NCI-H1694 (cell line): ENCODE results near the gene POLR3A.

Experiments
- DNase-seq: peaks from one replicate; lab custom pipeline; 2025; lab: John Stamatoyannopoulos, UW

Gene POLR3A

GRCh38 chr10:77977934-77978333 is 51.4 kb downstream of the POLR3A start:
- no peak for DNase-seq

GRCh38 chr10:77977016-77977415 is 52.3 kb downstream of the POLR3A start:
- no peak for DNase-seq

- DNase-seq: no peak
Observed at GRCh38 chr10:77975086-77975666, 54.1 kb downstream of the POLR3A start.

GRCh38 chr10:77974396-77975074 is 54.8 kb downstream of the POLR3A start:
- DNase-seq: no peak

- DNase-seq: no peak
Observed at GRCh38 chr10:77973276-77973675, 56.0 kb downstream of the POLR3A start.

- DNase-seq: no peak
Observed at GRCh38 chr10:77972148-77972547, 57.2 kb downstream of the POLR3A start.

GRCh38 chr10:77971804-77972144 is 57.5 kb downstream of the POLR3A start:
- no peak for DNase-seq

GRCh38 chr10:77970869-77971803 is 58.2 kb downstream of the POLR3A start:
- no peak for DNase-seq

- DNase-seq: no peak
Observed at GRCh38 chr10:77969114-77969513, 60.2 kb downstream of the POLR3A start.

GRCh38 chr10:77967611-77968022 is 61.7 kb downstream of the POLR3A start:
- DNase-seq: no peak

- no peak for DNase-seq
Observed at GRCh38 chr10:77965294-77965693, 64.0 kb downstream of the POLR3A start.

- DNase-seq: no peak
Observed at GRCh38 chr10:77964811-77965210, 64.5 kb downstream of the POLR3A start.

GRCh38 chr10:77963901-77964300 is 65.4 kb downstream of the POLR3A start:
- DNase-seq: no peak

GRCh38 chr10:77962350-77963146 is 66.8 kb downstream of the POLR3A start:
- no peak for DNase-seq

- DNase-seq: no peak
Observed at GRCh38 chr10:77961668-77962067, 67.6 kb downstream of the POLR3A start.

- DNase-seq: no peak
Observed at GRCh38 chr10:77960829-77961329, 68.4 kb downstream of the POLR3A start.

- no peak for DNase-seq
Observed at GRCh38 chr10:77959887-77960455, 69.3 kb downstream of the POLR3A start.

GRCh38 chr10:77959384-77959783 is 69.9 kb downstream of the POLR3A start:
- no peak for DNase-seq

GRCh38 chr10:77955136-77955535 is 74.2 kb downstream of the POLR3A start:
- no peak for DNase-seq

- DNase-seq: no peak
Observed at GRCh38 chr10:77949167-77949566, 80.1 kb downstream of the POLR3A start.

- DNase-seq: no peak
Observed at GRCh38 chr10:77946084-77946483, 83.2 kb downstream of the POLR3A start.

- DNase-seq: no peak
Observed at GRCh38 chr10:77944519-77944918, 84.8 kb downstream of the POLR3A start.
